ENCODE measurements around the gene HERPUD1.

Gene HERPUD1

DNA sequence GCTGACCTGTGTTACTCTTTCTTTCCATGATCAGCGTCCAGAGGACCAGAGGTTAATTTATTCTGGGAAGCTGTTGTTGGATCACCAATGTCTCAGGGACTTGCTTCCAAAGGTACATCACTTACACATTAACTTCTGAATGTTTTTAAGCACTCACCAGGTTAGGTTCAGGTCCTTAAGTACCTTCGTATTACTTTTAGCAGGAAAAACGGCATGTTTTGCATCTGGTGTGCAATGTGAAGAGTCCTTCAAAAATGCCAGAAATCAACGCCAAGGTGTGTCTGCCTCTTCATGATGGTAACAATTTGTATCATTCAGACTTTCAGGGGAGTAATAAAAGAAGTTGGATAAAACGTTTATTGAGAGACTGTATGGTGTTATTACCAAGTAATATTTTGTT, 3.3 kb downstream of the HERPUD1 start:
- no peak for DNase-seq (ENCODE audit: low read depth)
- H3K4me3 ChIP-seq (ENCODE audit: low read depth, low read length), result peak overlapping the region; percentile 92
- no peak for TF ChIP-seq CTCF (IDR thresholded peaks at IDR 0.05; ENCODE audit: low read depth, low read length, missing control alignments)

- DNase-seq (ENCODE audit: low read depth), result no peak
- no peak for TF ChIP-seq CTCF (IDR thresholded peaks at IDR 0.05; ENCODE audit: low read depth, low read length, missing control alignments)
- H3K4me3 ChIP-seq (ENCODE audit: low read depth, low read length), result peak overlapping the region; percentile 17; the same call in 1 of the 2 replicates
Measured at GRCh38 chr16:56936491-56936890, 4.5 kb downstream of the HERPUD1 start.

- no peak overlapping the region; the same call in 1 of the 2 replicates for H3K4me3 ChIP-seq (ENCODE audit: low read depth, low read length)
- TF ChIP-seq CTCF (IDR thresholded peaks at IDR 0.05; ENCODE audit: low read depth, low read length, missing control alignments), result no peak
- DNase-seq (ENCODE audit: low read depth), result no peak
Measured at GRCh38 chr16:56936950-56937349, 5.0 kb downstream of the HERPUD1 start.

DNA sequence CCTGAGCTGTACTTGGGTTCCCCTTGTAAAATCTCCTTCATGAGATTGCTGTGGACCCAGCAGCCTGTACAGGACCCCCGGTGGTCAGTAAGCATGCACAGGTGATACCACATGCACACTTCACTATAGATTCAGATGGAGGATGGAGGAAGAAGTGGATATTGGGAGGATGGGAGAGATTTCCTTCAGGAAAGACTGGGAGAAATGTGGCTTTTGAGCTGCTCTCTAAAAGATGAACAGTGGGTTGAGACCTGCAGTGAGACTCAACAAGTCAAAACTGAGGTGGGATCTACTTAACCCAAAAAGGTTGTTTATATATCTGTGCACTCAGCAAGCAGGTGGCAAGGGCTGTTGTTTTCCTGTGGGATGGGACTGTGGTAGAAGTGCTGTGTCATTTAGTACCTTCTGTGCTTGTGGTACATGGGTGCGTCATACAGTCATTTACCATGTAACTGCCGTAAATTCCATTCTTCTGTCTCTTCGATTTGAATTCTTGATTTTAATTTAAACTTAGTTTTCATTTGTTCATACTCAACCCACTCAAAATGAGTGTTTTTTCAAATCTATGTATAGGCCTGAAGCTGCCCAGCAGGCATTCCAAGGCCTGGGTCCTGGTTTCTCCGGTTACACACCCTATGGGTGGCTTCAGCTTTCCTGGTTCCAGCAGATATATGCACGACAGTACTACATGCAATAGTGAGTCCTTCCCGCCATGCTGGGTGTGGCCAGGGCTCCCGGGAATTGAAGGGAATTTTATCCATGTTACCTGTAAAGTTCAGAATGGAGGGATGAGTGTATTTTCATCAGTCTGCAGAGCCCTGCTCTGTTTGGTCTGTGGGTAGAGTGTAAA, 6.9 kb downstream of the HERPUD1 start:
- TF ChIP-seq CTCF (IDR thresholded peaks at IDR 0.05; ENCODE audit: low read depth, low read length, missing control alignments), result no peak
- no peak overlapping the region for H3K4me3 ChIP-seq (ENCODE audit: low read depth, low read length)
- DNase-seq (ENCODE audit: low read depth), result no peak

- no peak for TF ChIP-seq CTCF (IDR thresholded peaks at IDR 0.05; ENCODE audit: low read depth, low read length, missing control alignments)
- DNase-seq (ENCODE audit: low read depth), result no peak
- H3K4me3 ChIP-seq (ENCODE audit: low read depth, low read length), result no peak overlapping the region
Measured at GRCh38 chr16:56939801-56940200, 7.9 kb downstream of the HERPUD1 start.

- H3K4me3 ChIP-seq (ENCODE audit: low read depth, low read length), result no peak overlapping the region
- no peak for DNase-seq (ENCODE audit: low read depth)
- no peak for TF ChIP-seq CTCF (IDR thresholded peaks at IDR 0.05; ENCODE audit: low read depth, low read length, missing control alignments)
Measured at GRCh38 chr16:56941092-56941491, 9.2 kb downstream of the HERPUD1 start.

DNA sequence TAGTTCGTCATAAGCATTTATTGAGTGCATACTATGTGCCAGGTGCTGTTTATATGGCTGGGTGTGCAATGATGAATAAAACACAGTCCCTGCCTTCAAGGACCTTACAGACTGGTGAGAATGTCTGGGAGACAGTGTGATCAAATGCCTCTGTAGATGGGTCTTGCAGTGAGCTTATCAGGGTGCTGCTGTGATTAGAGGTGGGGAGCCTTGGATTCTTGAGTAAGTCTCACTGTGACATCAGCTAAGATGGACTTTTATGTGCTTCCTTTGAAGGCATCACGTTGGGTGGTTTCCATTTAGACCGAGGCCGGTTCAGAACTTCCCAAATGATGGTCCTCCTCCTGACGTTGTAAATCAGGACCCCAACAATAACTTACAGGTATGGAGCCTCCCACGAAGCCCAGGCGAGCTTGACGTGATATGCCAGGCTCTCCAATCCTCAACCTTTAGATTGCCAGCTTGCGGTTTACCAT, 10.0 kb downstream of the HERPUD1 start:
- no peak for DNase-seq (ENCODE audit: low read depth)
- TF ChIP-seq CTCF (IDR thresholded peaks at IDR 0.05; ENCODE audit: low read depth, low read length, missing control alignments), result no peak
- no peak overlapping the region for H3K4me3 ChIP-seq (ENCODE audit: low read depth, low read length)
